ENCODE data around the gene PHKG1.

GRCh38 chr7:56033671-56034432, 58.9 kb downstream of the PHKG1 start:
- TF ChIP-seq, protein P1, sequence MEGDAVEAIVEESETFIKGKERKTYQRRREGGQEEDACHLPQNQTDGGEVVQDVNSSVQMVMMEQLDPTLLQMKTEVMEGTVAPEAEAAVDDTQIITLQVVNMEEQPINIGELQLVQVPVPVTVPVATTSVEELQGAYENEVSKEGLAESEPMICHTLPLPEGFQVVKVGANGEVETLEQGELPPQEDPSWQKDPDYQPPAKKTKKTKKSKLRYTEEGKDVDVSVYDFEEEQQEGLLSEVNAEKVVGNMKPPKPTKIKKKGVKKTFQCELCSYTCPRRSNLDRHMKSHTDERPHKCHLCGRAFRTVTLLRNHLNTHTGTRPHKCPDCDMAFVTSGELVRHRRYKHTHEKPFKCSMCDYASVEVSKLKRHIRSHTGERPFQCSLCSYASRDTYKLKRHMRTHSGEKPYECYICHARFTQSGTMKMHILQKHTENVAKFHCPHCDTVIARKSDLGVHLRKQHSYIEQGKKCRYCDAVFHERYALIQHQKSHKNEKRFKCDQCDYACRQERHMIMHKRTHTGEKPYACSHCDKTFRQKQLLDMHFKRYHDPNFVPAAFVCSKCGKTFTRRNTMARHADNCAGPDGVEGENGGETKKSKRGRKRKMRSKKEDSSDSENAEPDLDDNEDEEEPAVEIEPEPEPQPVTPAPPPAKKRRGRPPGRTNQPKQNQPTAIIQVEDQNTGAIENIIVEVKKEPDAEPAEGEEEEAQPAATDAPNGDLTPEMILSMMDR (conservative IDR thresholded peaks at IDR 0.05) = no peak
- TF ChIP-seq ZFX (IDR thresholded peaks at IDR 0.05) = no peak
